ENCODE results near the gene ZFP57.

DNA sequence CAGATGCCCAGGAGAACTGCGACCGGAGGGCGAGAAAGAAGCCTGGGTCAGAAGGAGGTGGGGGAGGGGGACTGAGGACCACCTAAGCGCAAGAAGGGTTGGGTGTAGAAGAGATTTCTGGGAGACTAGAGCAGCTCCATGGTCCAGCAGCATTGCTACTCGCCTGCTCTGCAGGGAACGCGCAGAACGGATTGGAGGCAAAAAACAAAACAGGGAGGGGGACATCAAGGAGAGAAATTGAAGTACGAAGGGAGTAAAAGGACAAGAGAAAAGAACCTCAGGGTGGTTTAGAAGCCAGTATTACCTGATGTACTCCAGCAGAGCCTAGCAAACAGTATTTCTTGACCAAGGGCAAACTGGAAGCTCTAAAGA lies 47.4 kb downstream of the ZFP57 start:
- TF ChIP-seq, protein P1, sequence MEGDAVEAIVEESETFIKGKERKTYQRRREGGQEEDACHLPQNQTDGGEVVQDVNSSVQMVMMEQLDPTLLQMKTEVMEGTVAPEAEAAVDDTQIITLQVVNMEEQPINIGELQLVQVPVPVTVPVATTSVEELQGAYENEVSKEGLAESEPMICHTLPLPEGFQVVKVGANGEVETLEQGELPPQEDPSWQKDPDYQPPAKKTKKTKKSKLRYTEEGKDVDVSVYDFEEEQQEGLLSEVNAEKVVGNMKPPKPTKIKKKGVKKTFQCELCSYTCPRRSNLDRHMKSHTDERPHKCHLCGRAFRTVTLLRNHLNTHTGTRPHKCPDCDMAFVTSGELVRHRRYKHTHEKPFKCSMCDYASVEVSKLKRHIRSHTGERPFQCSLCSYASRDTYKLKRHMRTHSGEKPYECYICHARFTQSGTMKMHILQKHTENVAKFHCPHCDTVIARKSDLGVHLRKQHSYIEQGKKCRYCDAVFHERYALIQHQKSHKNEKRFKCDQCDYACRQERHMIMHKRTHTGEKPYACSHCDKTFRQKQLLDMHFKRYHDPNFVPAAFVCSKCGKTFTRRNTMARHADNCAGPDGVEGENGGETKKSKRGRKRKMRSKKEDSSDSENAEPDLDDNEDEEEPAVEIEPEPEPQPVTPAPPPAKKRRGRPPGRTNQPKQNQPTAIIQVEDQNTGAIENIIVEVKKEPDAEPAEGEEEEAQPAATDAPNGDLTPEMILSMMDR (IDR thresholded peaks at IDR 0.05), result no peak
- TF ChIP-seq POLR2A (IDR thresholded peaks at IDR 0.05) (no peak), EP300 (IDR thresholded peaks at IDR 0.05) (no peak)

Data from gastroesophageal sphincter (tissue), 3 donors.